Activated CD4-positive, alpha-beta memory T cell treated with anti-CD3 and anti-CD28 coated beads for 36 hours (primary cell): ENCODE data around the gene GPR107. TPM values are rescaled to one million over a fixed set of nuclear protein-coding genes. Genes with fewer than 3 reads are reported as not detected.
A peak's percentile ranks its signal among the peaks of the same experiment; 100 is the strongest.
"Not testable (repeated sequence)": the region's sequence is repeated elsewhere in the genome, so short reads cannot be mapped to it uniquely, and the experiment has no call there.

Source experiments
- CTCF ChIA-PET: fragments of 350-600 bp; sonication (Branson Sonifier 250); formaldehyde crosslinking; loops from one replicate; lab custom pipeline; 2021; ENCODE audit warnings: antibody characterized with exemption, inconsistent platforms; lab: Charles Lee
- POLR2A ChIA-PET: fragments of 350-600 bp; sonication (Branson Sonifier 250); formaldehyde crosslinking; loops from one replicate; lab custom pipeline; 2021; ENCODE audit warnings: antibody characterized with exemption; lab: Charles Lee
- DNase-seq: peaks from one replicate; pipeline ENCODE4 v3.0.0-alpha.2; 2020
- H3K27ac Mint-ChIP-seq: one replicate; pipeline ENCODE4 v1.8.0; 2021; ENCODE audit warnings: mixed read lengths
- H3K27me3 Mint-ChIP-seq: one replicate; pipeline ENCODE4 v1.8.0; 2021; ENCODE audit warnings: mixed read lengths
- H3K36me3 Mint-ChIP-seq: one replicate; pipeline ENCODE4 v1.8.0; 2021; ENCODE audit warnings: mixed read lengths
- H3K4me1 Mint-ChIP-seq: one replicate; pipeline ENCODE4 v1.8.0; 2021; ENCODE audit warnings: low read depth, mixed read lengths
- H3K4me3 Mint-ChIP-seq: one replicate; pipeline ENCODE4 v1.8.0; 2021; ENCODE audit warnings: mild to moderate bottlenecking, mixed read lengths
- H3K9me3 Mint-ChIP-seq: one replicate; pipeline ENCODE4 v1.8.0; 2021; ENCODE audit warnings: mixed read lengths
- intact Hi-C: fragments of 100-400 bp; cut with micrococcal nuclease; formaldehyde crosslinking; loops from one replicate; pipeline ENCODE4 v1.15.1; 2023
- total RNA-seq, 2 experiments: library from RNA; stranded (reverse); gene quantifications; one replicate each; pipeline ENCODE4 v1.2.3, GENCODE V29; 2021

The GPR107 gene
- total RNA-seq, 2 experiments from 2014 or later = 20.7 to 22.8 TPM

DNA sequence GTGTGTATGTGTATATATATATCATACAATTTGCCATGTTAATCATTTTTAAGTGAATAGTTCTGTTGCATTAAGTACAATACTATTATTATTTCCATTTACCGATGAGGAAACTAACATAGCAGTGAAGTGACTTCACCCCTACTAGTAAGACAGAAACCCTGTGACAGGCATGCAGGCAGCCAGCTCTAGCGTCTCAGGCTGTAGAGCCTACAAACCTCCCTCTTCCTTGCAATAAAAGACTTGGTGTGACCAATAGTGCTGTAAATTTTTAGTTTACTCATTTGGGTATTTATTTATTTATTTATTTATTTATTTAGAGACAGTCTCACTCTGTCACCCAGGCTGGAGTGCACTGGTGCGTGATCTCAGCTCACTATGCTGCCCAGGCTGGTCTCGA, 35.4 kb upstream of the GPR107 start:
- POLR2A ChIA-PET = interaction anchor here (1.0 to 6.7 kb wide), 7 partner anchors 8 to 130 kb away, joined by 3 to 59 read pairs (median 8); partner anchors contain the start of gene FNBP1
- intact Hi-C loops = no loop called here
- H3K4me3 Mint-ChIP-seq = no peak overlapping the region
- H3K4me1 Mint-ChIP-seq = peaks cover 77% of the 10 kb centered on the region
- CTCF ChIA-PET = interaction anchor here (1.2 to 2.1 kb wide), 2 partner anchors 10 to 11 kb away, joined by 4 to 6 read pairs; no protein-coding TSS in a partner anchor
- H3K9me3 Mint-ChIP-seq = peaks cover 8% of the 10 kb centered on the region
- peaks cover 41% of the 10 kb centered on the region for H3K36me3 Mint-ChIP-seq
- no peaks in the 10 kb centered on the region for H3K27me3 Mint-ChIP-seq
- peak overlapping the region; percentile 76 for H3K27ac Mint-ChIP-seq
- DNase-seq = peak; percentile 58

- H3K27ac Mint-ChIP-seq = peak overlapping the region; percentile 96
- peaks cover 88% of the 10 kb centered on the region for H3K4me1 Mint-ChIP-seq
- peaks cover 40% of the 10 kb centered on the region for H3K36me3 Mint-ChIP-seq
- no peak for DNase-seq
- ChIA-PET POLR2A (interaction anchor here (0.6 to 6.7 kb wide), 10 partner anchors 9 to 68 kb away, joined by 3 to 59 read pairs (median 8); partner anchors contain the start of gene FNBP1), CTCF (interaction anchor here (1.3 to 1.8 kb wide), 4 partner anchors 10 to 32 kb away, joined by 3 to 4 read pairs (median 3); partner anchors contain the start of gene GPR107)
- peaks cover 8% of the 10 kb centered on the region for H3K9me3 Mint-ChIP-seq
- no peaks in the 10 kb centered on the region for H3K27me3 Mint-ChIP-seq
- peak overlapping the region; percentile 4 for H3K4me3 Mint-ChIP-seq
- intact Hi-C loops = loop anchor here (1.0 kb wide), 2 partner anchors 9 to 10 kb away; no protein-coding TSS in a partner anchor
Observed at GRCh38 chr9:130020618-130021017, 33.1 kb upstream of the GPR107 start.

- intact Hi-C loops = no loop called here
- peaks cover 91% of the 10 kb centered on the region for H3K4me1 Mint-ChIP-seq
- DNase-seq = no peak
- H3K36me3 Mint-ChIP-seq = peaks cover 40% of the 10 kb centered on the region
- H3K9me3 Mint-ChIP-seq = peaks cover 7% of the 10 kb centered on the region
- CTCF ChIA-PET = interaction anchor here (1.3 to 1.8 kb wide), 3 partner anchors 10 to 32 kb away, joined by 3 to 4 read pairs (median 3); partner anchors contain the start of gene GPR107
- H3K27ac Mint-ChIP-seq = peak overlapping the region; percentile 96
- H3K27me3 Mint-ChIP-seq = no peaks in the 10 kb centered on the region
- POLR2A ChIA-PET = interaction anchor here (0.6 to 6.7 kb wide), 6 partner anchors 8 to 63 kb away, joined by 3 to 59 read pairs (median 12); partner anchors contain the start of gene FNBP1
- no peak overlapping the region for H3K4me3 Mint-ChIP-seq
Observed at GRCh38 chr9:130021123-130021522, 32.6 kb upstream of the GPR107 start.

DNA sequence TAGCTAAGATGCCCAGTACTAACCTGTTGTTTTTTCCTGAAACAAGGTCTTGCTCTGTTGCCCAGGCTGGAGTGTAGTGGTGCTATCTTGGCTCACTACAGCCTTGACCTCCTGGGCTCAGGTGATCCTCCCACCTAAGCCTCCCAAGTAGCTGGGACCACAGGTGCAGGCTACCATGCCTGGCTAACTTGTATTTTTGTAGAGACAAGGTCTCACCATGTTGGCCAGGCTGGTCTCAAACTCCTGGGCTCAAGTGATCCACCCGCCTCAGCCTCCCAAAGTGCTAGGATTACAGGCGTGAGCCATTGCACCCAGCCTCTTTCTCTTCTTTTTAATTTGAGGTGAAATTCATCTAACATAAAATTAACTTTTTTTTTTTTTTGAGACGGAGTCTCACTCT, 31.9 kb upstream of the GPR107 start:
- DNase-seq, H3K4me3 Mint-ChIP-seq, H3K27me3 Mint-ChIP-seq, H3K9me3 Mint-ChIP-seq: not testable (repeated sequence)
- ChIA-PET CTCF (interaction anchor here (0.7 to 1.3 kb wide), 2 partner anchors 31 to 106 kb away, joined by 3 read pairs; partner anchors contain the start of gene GPR107), POLR2A (interaction anchor here (0.6 to 6.7 kb wide), 4 partner anchors 8 to 63 kb away, joined by 3 to 59 read pairs (median 10); partner anchors contain the start of gene FNBP1)
- intact Hi-C loops = loop anchor here (2.0 kb wide), 1 partner anchor 17 kb away; no protein-coding TSS in a partner anchor
- Mint-ChIP-seq H3K4me1 (peaks cover 91% of the 10 kb centered on the region), H3K27ac (peak overlapping the region; percentile 96), H3K36me3 (peaks cover 34% of the 10 kb centered on the region)

- intact Hi-C loops = loop anchor here (2.0 kb wide), 1 partner anchor 16 kb away; no protein-coding TSS in a partner anchor
- CTCF ChIA-PET = interaction anchor here (1.4 kb wide), 1 partner anchor 18 kb away, joined by 3 read pairs; no protein-coding TSS in a partner anchor
- peaks cover 91% of the 10 kb centered on the region for H3K4me1 Mint-ChIP-seq
- H3K9me3 Mint-ChIP-seq = no peaks in the 10 kb centered on the region
- H3K4me3 Mint-ChIP-seq = no peak overlapping the region
- no peak for DNase-seq
- POLR2A ChIA-PET = interaction anchor here (0.6 to 6.7 kb wide), 12 partner anchors 12 to 135 kb away, joined by 3 to 59 read pairs (median 6); partner anchors contain the start of gene FNBP1
- no peaks in the 10 kb centered on the region for H3K27me3 Mint-ChIP-seq
- H3K36me3 Mint-ChIP-seq = peaks cover 33% of the 10 kb centered on the region
- peak overlapping the region; percentile 96 for H3K27ac Mint-ChIP-seq
Observed at GRCh38 chr9:130022566-130023143, 31.1 kb upstream of the GPR107 start.

GRCh38 chr9:130023144-130023787, 30.4 kb upstream of the GPR107 start:
- intact Hi-C loops = loop anchor here (2.0 kb wide), 1 partner anchor 16 kb away; no protein-coding TSS in a partner anchor
- Mint-ChIP-seq H3K27me3 (no peaks in the 10 kb centered on the region), H3K4me3 (peak overlapping the region; percentile 51), H3K9me3 (no peaks in the 10 kb centered on the region), H3K36me3 (peaks cover 37% of the 10 kb centered on the region), H3K4me1 (peaks cover 93% of the 10 kb centered on the region), H3K27ac (peak overlapping the region; percentile 96)
- DNase-seq = no peak
- CTCF ChIA-PET = interaction anchor here (1.4 kb wide), 1 partner anchor 17 kb away, joined by 3 read pairs; no protein-coding TSS in a partner anchor
- POLR2A ChIA-PET = interaction anchor here (0.6 to 2.2 kb wide), 11 partner anchors 12 to 136 kb away, joined by 3 to 12 read pairs (median 6); partner anchors contain the start of gene FNBP1

- Mint-ChIP-seq H3K36me3 (peaks cover 36% of the 10 kb centered on the region), H3K9me3 (no peaks in the 10 kb centered on the region), H3K27me3 (no peaks in the 10 kb centered on the region), H3K4me3 (peak overlapping the region; percentile 51), H3K4me1 (peaks cover 97% of the 10 kb centered on the region), H3K27ac (peak overlapping the region; percentile 96)
- intact Hi-C loops = loop anchor here (2.0 kb wide), 1 partner anchor 15 kb away; no protein-coding TSS in a partner anchor
- DNase-seq = no peak
- POLR2A ChIA-PET = interaction anchor here (0.6 to 2.2 kb wide), 7 partner anchors 11 to 137 kb away, joined by 3 to 12 read pairs (median 7); no protein-coding TSS in a partner anchor
- CTCF ChIA-PET = interaction anchor here (1.4 kb wide), 1 partner anchor 17 kb away, joined by 3 read pairs; no protein-coding TSS in a partner anchor
Observed at GRCh38 chr9:130023994-130024596, 29.6 kb upstream of the GPR107 start.

- intact Hi-C loops = no loop called here
- Mint-ChIP-seq H3K36me3 (peaks cover 34% of the 10 kb centered on the region), H3K27me3 (no peaks in the 10 kb centered on the region), H3K9me3 (no peaks in the 10 kb centered on the region), H3K4me3 (peak overlapping the region; percentile 23), H3K4me1 (peaks cover 97% of the 10 kb centered on the region), H3K27ac (peak overlapping the region; percentile 96)
- DNase-seq = no peak
- POLR2A ChIA-PET = interaction anchor here (0.6 to 3.0 kb wide), 4 partner anchors 10 to 14 kb away, joined by 3 to 12 read pairs (median 8); no protein-coding TSS in a partner anchor
- CTCF ChIA-PET = no interaction called here
Observed at GRCh38 chr9:130024597-130024994, 29.1 kb upstream of the GPR107 start.

DNA sequence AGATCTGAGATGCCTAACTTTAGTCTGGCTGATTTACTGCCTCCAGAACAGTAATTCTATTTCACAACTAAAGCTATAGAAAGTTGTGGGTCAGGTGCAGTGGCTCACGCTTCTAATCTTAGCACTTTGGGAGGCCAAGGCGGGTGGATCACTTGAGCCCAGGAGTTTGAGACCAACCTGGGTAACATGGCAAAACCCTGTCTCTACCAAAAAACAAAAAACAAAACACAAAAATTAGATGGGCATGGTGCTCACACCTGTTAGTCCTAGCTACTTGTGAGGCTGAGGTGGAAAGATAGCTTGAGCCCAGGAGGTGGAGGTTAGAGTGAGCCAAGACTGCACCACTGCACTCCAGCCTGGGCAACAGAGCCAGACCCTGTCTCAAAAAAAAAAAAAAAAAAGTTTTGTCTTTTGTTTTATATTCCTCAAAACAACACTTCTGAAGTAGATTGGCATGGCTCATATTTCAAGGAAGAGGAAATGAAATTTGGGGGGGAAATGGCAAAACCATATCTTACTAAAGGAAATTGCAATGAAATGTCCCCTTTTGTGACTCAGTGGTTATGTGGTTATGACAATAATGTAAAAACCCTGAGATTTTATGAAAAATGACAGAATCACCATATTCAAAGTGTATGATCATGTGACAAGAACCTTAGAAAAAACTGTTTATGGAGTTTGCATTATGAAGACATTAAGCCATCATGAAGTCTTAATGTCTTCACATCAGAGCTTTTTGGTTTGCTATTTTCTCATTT, 26.9 kb upstream of the GPR107 start:
- ChIA-PET POLR2A (interaction anchor here (0.6 to 8.0 kb wide), 11 partner anchors 8 to 140 kb away, joined by 3 to 88 read pairs (median 5); partner anchors contain the start of gene FNBP1), CTCF (interaction anchor here (1.0 to 4.1 kb wide), 3 partner anchors 12 to 70 kb away, joined by 3 to 18 read pairs (median 3); no protein-coding TSS in a partner anchor)
- Mint-ChIP-seq H3K4me1 (peaks cover 94% of the 10 kb centered on the region), H3K27me3 (no peaks in the 10 kb centered on the region), H3K36me3 (peaks cover 27% of the 10 kb centered on the region), H3K27ac (peak overlapping the region; percentile 92), H3K9me3 (no peaks in the 10 kb centered on the region), H3K4me3 (no peak overlapping the region)
- intact Hi-C loops = no loop called here
- no peak for DNase-seq

GRCh38 chr9:130027533-130028365, 26.0 kb upstream of the GPR107 start:
- Mint-ChIP-seq H3K9me3 (no peaks in the 10 kb centered on the region), H3K27ac (peak overlapping the region; percentile 92), H3K27me3 (no peaks in the 10 kb centered on the region), H3K36me3 (peaks cover 25% of the 10 kb centered on the region), H3K4me3 (peak overlapping the region; percentile 25), H3K4me1 (peaks cover 96% of the 10 kb centered on the region)
- no peak for DNase-seq
- intact Hi-C loops = no loop called here
- ChIA-PET POLR2A (interaction anchor here (0.6 to 8.0 kb wide), 15 partner anchors 7 to 141 kb away, joined by 3 to 88 read pairs (median 9); partner anchors contain the start of gene FNBP1), CTCF (interaction anchor here (0.9 to 4.1 kb wide), 6 partner anchors 11 to 143 kb away, joined by 3 to 18 read pairs (median 4); no protein-coding TSS in a partner anchor)
